ENCODE results near the gene DIAPH2.
A peak's percentile ranks its signal among the peaks of the same experiment; 100 is the strongest.

The DIAPH2 gene

DNA sequence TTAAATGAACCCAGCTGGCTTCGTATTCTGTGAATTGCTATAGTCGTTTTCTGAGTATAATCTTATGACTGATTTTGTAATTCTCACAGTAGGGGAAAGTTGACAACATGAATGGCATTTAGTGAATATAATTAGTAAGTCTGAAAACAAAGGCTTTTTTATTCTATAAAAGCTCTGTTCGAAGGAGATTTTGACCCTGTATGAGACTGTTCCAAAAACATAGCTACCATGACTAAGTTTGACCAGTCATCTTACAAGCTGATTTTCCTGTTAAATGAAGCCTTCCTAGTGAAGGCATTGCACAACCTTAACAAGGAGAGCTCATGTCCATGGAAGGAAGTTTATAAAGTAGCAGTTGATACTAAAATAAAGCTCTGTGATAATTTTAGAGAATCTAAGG lies 441.4 kb downstream of the DIAPH2 start (continued):
- TF ChIP-seq, protein P1, sequence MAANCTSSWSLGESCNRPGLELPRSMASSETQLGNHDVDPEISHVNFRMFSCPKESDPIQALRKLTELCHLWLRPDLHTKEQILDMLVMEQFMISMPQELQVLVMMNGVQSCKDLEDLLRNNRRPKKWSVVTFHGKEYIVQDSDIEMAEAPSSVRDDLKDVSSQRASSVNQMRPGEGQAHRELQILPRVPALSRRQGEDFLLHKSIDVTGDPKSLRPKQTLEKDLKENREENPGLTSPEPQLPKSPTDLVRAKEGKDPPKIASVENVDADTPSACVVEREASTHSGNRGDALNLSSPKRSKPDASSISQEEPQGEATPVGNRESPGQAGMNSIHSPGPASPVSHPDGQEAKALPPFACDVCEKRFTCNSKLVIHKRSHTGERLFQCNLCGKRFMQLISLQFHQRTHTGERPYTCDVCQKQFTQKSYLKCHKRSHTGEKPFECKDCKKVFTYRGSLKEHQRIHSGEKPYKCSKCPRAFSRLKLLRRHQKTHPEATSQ (tag by site-specific recombination; IDR thresholded peaks at IDR 0.05) = no peak
- no peak for TF ChIP-seq ZNF670 (tag by site-specific recombination; IDR thresholded peaks at IDR 0.05; ENCODE audit: low read depth)
- TF ChIP-seq, protein P2, sequence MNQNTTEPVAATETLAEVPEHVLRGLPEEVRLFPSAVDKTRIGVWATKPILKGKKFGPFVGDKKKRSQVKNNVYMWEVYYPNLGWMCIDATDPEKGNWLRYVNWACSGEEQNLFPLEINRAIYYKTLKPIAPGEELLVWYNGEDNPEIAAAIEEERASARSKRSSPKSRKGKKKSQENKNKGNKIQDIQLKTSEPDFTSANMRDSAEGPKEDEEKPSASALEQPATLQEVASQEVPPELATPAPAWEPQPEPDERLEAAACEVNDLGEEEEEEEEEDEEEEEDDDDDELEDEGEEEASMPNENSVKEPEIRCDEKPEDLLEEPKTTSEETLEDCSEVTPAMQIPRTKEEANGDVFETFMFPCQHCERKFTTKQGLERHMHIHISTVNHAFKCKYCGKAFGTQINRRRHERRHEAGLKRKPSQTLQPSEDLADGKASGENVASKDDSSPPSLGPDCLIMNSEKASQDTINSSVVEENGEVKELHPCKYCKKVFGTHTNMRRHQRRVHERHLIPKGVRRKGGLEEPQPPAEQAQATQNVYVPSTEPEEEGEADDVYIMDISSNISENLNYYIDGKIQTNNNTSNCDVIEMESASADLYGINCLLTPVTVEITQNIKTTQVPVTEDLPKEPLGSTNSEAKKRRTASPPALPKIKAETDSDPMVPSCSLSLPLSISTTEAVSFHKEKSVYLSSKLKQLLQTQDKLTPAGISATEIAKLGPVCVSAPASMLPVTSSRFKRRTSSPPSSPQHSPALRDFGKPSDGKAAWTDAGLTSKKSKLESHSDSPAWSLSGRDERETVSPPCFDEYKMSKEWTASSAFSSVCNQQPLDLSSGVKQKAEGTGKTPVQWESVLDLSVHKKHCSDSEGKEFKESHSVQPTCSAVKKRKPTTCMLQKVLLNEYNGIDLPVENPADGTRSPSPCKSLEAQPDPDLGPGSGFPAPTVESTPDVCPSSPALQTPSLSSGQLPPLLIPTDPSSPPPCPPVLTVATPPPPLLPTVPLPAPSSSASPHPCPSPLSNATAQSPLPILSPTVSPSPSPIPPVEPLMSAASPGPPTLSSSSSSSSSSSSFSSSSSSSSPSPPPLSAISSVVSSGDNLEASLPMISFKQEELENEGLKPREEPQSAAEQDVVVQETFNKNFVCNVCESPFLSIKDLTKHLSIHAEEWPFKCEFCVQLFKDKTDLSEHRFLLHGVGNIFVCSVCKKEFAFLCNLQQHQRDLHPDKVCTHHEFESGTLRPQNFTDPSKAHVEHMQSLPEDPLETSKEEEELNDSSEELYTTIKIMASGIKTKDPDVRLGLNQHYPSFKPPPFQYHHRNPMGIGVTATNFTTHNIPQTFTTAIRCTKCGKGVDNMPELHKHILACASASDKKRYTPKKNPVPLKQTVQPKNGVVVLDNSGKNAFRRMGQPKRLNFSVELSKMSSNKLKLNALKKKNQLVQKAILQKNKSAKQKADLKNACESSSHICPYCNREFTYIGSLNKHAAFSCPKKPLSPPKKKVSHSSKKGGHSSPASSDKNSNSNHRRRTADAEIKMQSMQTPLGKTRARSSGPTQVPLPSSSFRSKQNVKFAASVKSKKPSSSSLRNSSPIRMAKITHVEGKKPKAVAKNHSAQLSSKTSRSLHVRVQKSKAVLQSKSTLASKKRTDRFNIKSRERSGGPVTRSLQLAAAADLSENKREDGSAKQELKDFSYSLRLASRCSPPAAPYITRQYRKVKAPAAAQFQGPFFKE (tag by site-specific recombination; IDR thresholded peaks at IDR 0.05; ENCODE audit: borderline replicate concordance) = no peak
- no peak for TF ChIP-seq ZNF202 (tag by site-specific recombination; IDR thresholded peaks at IDR 0.05; ENCODE audit: borderline replicate concordance)

DNA sequence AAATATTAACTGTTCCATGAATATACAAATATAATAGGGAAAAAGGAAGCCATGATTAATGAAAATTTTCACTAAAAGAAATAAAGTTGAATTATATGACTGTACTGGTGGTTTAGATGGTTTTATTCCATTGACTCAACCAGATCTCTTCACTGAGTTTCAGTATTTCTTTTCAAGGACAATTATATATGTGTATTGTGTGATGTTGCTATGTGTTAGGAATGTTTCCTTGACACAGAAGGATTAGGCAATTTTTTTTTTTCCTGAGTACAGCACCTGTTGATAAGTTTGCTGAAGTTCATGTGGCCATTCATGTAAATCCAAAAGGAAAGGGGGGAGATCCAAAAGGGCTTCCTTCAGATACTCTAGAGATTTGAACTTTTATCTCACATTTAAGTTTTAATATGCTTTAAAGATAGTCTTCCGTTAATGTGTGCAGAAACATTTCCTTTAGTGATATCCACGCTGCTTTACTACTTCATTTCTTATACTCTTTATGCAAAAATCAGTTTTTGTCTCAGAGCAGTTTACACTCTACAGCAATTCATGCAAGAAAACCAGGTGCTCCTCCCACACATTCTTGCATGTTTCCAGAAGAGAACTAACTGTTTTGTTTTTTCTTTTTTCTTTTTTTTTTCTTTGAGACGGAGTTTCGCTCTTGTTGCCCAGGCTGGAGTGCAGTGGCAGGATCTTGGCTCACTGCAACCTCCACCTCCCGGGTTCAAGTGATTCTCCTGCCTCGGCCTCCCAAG lies 448.2 kb downstream of the DIAPH2 start:
- ChIA-PET CTCF (no interaction called here), POLR2A (no interaction called here)
- no peak overlapping the region for H3K4me3 ChIP-seq (ENCODE audit: low read depth, low read length)
- no peaks in the 10 kb centered on the region for H3K36me3 ChIP-seq (ENCODE audit: control insufficient read depth in 2 of 2, insufficient read depth in 1 of 2, low read length in 2 of 2)
- H3K27ac ChIP-seq (ENCODE audit: extremely low read depth, low read depth, low read length) = no peak overlapping the region
- no peaks in the 10 kb centered on the region for H3K9me3 ChIP-seq (ENCODE audit: control insufficient read depth, insufficient read depth, low read depth, low read length)
- H3K4me1 ChIP-seq (ENCODE audit: control insufficient read depth, insufficient read depth, low read length) = no peaks in the 10 kb centered on the region
- TF ChIP-seq SCRT1 (tag by site-specific recombination; IDR thresholded peaks at IDR 0.05; ENCODE audit: borderline replicate concordance) = 0 out of 2 replicates have a peak, but pooled peaks have one; percentile 27
- TF ChIP-seq HOXA7 (CRISPR knock-in tag; IDR thresholded peaks at IDR 0.05; ENCODE audit: borderline replicate concordance) = no peak

DNA sequence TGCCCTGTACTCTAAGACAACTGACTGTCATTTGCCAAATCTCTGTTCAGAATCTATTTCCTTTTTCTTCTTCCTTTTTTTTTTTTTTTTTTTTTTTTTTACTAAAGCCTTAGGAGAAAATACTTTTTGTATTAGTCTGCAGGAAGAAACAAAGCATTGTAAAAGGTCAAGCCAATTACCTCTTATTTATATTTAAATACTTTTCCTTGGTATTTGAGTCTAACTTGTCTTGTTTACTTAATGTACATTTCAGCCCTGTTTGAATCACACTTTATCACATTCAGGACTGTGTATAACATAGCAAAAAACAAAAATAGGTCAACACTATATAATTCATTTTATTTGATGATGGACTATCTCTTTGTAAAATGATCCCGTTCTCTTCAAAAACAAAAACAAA lies 461.3 kb downstream of the DIAPH2 start:
- no peaks in the 10 kb centered on the region for H3K9me3 ChIP-seq (ENCODE audit: control insufficient read depth, insufficient read depth, low read depth, low read length)
- no peak overlapping the region for H3K4me3 ChIP-seq (ENCODE audit: low read depth, low read length)
- no peaks in the 10 kb centered on the region for H3K36me3 ChIP-seq (ENCODE audit: control insufficient read depth in 2 of 2, insufficient read depth in 1 of 2, low read length in 2 of 2)
- ChIA-PET POLR2A (no interaction called here), CTCF (no interaction called here)
- no peak overlapping the region for H3K27ac ChIP-seq (ENCODE audit: extremely low read depth, low read depth, low read length)
- no peaks in the 10 kb centered on the region for H3K4me1 ChIP-seq (ENCODE audit: control insufficient read depth, insufficient read depth, low read length)
- no peak for TF ChIP-seq ZNF341 (tag by site-specific recombination; IDR thresholded peaks at IDR 0.05; ENCODE audit: low read depth)
- TF ChIP-seq KLF7 (tag by site-specific recombination; IDR thresholded peaks at IDR 0.05; ENCODE audit: borderline replicate concordance) = no peak
- TF ChIP-seq ZNF140 (tag by site-specific recombination; IDR thresholded peaks at IDR 0.05) = no peak
- TF ChIP-seq IKZF3 (tag by site-specific recombination; IDR thresholded peaks at IDR 0.05) = no peak
- TF ChIP-seq WT1 (tag by site-specific recombination; IDR thresholded peaks at IDR 0.05) = no peak
- no peak for TF ChIP-seq ZEB2 (tag by site-specific recombination; IDR thresholded peaks at IDR 0.05)

DNA sequence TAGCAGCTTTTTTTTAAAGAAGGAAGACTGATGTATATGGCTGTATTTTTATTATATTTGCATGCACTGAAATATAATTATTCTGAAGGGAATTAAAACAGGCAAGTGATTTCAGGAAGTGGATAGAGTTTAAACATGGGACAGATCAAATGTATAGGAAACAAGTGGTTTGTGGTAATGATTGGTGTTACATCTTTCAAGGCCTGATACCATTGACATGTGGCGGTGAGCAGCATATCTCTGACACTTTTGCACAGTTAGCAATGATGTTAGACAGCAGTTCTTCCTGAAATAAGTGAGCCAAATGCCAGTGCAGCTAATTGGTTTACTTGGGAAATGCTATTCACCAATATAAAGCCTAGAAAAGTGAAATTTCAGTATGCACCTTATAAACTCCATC lies 471.2 kb downstream of the DIAPH2 start:
- ChIA-PET CTCF (interaction anchor here (0.7 kb wide), 1 partner anchor 718 kb away, joined by 3 read pairs; no protein-coding TSS in a partner anchor), POLR2A (no interaction called here)
- Histone ChIP-seq H3K4me1 (ENCODE audit: control insufficient read depth, insufficient read depth, low read length) (no peaks in the 10 kb centered on the region), H3K27ac (ENCODE audit: extremely low read depth, low read depth, low read length) (no peak overlapping the region), H3K9me3 (ENCODE audit: control insufficient read depth, insufficient read depth, low read depth, low read length) (no peaks in the 10 kb centered on the region), H3K4me3 (ENCODE audit: low read depth, low read length) (no peak overlapping the region), H3K36me3 (ENCODE audit: control insufficient read depth in 2 of 2, insufficient read depth in 1 of 2, low read length in 2 of 2) (no peaks in the 10 kb centered on the region)
- TF ChIP-seq ZNF140 (tag by site-specific recombination; IDR thresholded peaks at IDR 0.05) = no peak
- TF ChIP-seq, protein P3, sequence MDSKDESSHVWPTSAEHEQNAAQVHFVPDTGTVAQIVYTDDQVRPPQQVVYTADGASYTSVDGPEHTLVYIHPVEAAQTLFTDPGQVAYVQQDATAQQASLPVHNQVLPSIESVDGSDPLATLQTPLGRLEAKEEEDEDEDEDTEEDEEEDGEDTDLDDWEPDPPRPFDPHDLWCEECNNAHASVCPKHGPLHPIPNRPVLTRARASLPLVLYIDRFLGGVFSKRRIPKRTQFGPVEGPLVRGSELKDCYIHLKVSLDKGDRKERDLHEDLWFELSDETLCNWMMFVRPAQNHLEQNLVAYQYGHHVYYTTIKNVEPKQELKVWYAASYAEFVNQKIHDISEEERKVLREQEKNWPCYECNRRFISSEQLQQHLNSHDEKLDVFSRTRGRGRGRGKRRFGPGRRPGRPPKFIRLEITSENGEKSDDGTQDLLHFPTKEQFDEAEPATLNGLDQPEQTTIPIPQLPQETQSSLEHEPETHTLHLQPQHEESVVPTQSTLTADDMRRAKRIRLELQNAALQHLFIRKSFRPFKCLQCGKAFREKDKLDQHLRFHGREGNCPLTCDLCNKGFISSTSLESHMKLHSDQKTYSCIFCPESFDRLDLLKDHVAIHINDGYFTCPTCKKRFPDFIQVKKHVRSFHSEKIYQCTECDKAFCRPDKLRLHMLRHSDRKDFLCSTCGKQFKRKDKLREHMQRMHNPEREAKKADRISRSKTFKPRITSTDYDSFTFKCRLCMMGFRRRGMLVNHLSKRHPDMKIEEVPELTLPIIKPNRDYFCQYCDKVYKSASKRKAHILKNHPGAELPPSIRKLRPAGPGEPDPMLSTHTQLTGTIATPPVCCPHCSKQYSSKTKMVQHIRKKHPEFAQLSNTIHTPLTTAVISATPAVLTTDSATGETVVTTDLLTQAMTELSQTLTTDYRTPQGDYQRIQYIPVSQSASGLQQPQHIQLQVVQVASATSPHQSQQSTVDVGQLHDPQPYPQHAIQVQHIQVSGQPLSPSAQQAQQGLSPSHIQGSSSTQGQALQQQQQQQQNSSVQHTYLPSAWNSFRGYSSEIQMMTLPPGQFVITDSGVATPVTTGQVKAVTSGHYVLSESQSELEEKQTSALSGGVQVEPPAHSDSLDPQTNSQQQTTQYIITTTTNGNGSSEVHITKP (tag by site-specific recombination; IDR thresholded peaks at IDR 0.05) = no peak

Measured in HEK293 (cell line).